ENCODE data around the gene MYO10.

- TF ChIP-seq SUZ12 (IDR thresholded peaks at IDR 0.05; ENCODE audit: extremely low read depth, insufficient read depth, insufficient read length): no peak
- no peak for TF ChIP-seq YY1 (IDR thresholded peaks at IDR 0.05; ENCODE audit: insufficient read depth, insufficient read length)
These were observed 2.0 kb downstream of the MYO10 start for GRCh38 chr5:16934123-16934522.
